Psoas muscle (tissue), 8 donors: Measurements from ENCODE around the gene SLCO4A1. TPM values are rescaled to one million over a fixed set of nuclear protein-coding genes. Genes with fewer than 3 reads are reported as not detected.

Experiments used
- ATAC-seq, 4 donors: fragments of 200-7000 bp; cut with Tn5 transposase; one replicate each; pipeline ENCODE4 v1.9.1; 2020; ENCODE audit warnings: moderate library complexity in 3 of 4, mild to moderate bottlenecking in 2 of 4
- DNase-seq, 2 donors: peaks; one replicate each; pipeline ENCODE4 v3.0.0-alpha.2; 2020
- H3K27ac ChIP-seq: fragments of 200-600 bp; one replicate; pipeline ENCODE4 v1.8.0; 2022
- H3K27me3 ChIP-seq, 3 donors: fragments of 200-600 bp in 1 of 3; one replicate each; pipeline versions ENCODE4 v1.6.1 to v1.8.0; 2013 to 2022; ENCODE audit warnings: low read length in 2 of 3, mild to moderate bottlenecking in 2 of 3, moderate library complexity in 1 of 3; ENCODE audit not compliant: insufficient read depth in 3 of 3
- H3K36me3 ChIP-seq, 2 donors: fragments of 200-600 bp in 1 of 2; one replicate each; pipeline versions ENCODE4 v1.6.1 to v1.8.0; 2013 to 2022; ENCODE audit warnings: low read depth in 1 of 2, mild to moderate bottlenecking in 1 of 2, moderate library complexity in 1 of 2; ENCODE audit not compliant: insufficient read depth in 1 of 2
- H3K4me1 ChIP-seq: fragments of 200-600 bp; one replicate; pipeline ENCODE4 v1.8.0; 2022
- H3K4me3 ChIP-seq: fragments of 200-600 bp; one replicate; pipeline ENCODE4 v1.8.0; 2022; ENCODE audit warnings: mild to moderate bottlenecking
- H3K9me3 ChIP-seq: fragments of 200-600 bp; one replicate; pipeline ENCODE4 v1.8.0; 2022
- WGBS, 3 donors: extraction: QIAGEN DNeasy Blood & Tissue Kit; methylation state at CpG; one replicate each; pipeline versions ENCODE4 v1.1.6 to v1.1.7; 2013; 5-methylcytosine and 5-hydroxymethylcytosine counted together
- intact Hi-C, 2 donors: fragments of 100-400 bp; cut with DNase I; formaldehyde crosslinking; loops; one replicate each; pipeline versions ENCODE4 v1.11.0 to v1.14.2; 2022
- polyA plus RNA-seq, 3 donors: library from polyadenylated mRNA; stranded (reverse); fragments of 200-250 nt; gene quantifications; one replicate each; pipeline ENCODE4 v1.2.3, GENCODE V29; 2013
- total RNA-seq, 4 donors: library from RNA; stranded (reverse); fragmentation: NEBNext Ultra II Directional in 2 of 4; extraction: Animal tissue kit (Norgen Biotek cat#: 25700) in 2 of 4; gene quantifications; one replicate each; pipeline versions ENCODE4 v1.2.1 to v1.2.4, GENCODE V29; 2021 to 2023
- TF ChIP-seq, protein P1 (sequence below): fragments of 200-600 bp; IDR thresholded peaks from one replicate; pipeline ENCODE4 v1.8.0; 2022; ENCODE audit warnings: antibody characterized with exemption
- donor health status: healthy with polysubstance abuse.
- donor health status: DM: no; HTN: no; CAD: no; lungs with moderate emphysema.
- donor health status: Bipolar disorder and iron deficiency.
- donor health status: healthy.
- donor health status: DM: yes; HTN: yes; CAD: no.
- donor health status: DM: no; HTN: no; CAD: no.
- donor health status: DM: no; HTN: no; CAD: no.
- donor health status: DM: yes; HTN: yes; CAD: no.

The SLCO4A1 gene
- total and polyA plus RNA-seq, 7 donors: 5.3 to 38.5 (median 9.8) TPM

DNA sequence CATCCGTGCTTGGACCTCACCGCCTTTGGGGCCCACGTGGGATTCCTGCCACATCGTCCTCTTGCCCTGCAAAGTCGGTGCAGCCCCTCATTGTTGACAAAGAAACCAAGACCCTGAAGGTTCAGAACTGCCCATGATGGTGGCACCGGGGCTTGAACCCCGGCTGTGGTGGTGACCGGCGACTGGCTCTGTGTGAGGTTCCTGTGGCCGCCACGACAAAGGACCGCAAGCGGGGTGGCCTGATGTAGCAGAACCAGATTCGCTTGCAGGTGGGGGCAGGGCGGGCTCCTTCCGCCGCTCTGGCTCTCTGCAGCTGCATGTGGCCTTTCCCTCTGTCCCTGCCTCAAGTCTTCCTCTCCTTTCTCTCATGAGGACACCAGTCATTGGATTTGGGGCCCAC lies 28.7 kb downstream of the SLCO4A1 start:
- ATAC-seq (no peak), DNase-seq (no peak)
- no peaks in the 10 kb centered on the region for H3K4me1 ChIP-seq
- no peak overlapping the region for H3K4me3 ChIP-seq
- H3K36me3 ChIP-seq: no peaks in the 10 kb centered on the region
- H3K27ac ChIP-seq: no peak overlapping the region
- H3K9me3 ChIP-seq: no peaks in the 10 kb centered on the region
- peaks cover 0 to 19% (median 7%) of the 10 kb centered on the region in 3 donors for H3K27me3 ChIP-seq
- TF ChIP-seq, protein P1, sequence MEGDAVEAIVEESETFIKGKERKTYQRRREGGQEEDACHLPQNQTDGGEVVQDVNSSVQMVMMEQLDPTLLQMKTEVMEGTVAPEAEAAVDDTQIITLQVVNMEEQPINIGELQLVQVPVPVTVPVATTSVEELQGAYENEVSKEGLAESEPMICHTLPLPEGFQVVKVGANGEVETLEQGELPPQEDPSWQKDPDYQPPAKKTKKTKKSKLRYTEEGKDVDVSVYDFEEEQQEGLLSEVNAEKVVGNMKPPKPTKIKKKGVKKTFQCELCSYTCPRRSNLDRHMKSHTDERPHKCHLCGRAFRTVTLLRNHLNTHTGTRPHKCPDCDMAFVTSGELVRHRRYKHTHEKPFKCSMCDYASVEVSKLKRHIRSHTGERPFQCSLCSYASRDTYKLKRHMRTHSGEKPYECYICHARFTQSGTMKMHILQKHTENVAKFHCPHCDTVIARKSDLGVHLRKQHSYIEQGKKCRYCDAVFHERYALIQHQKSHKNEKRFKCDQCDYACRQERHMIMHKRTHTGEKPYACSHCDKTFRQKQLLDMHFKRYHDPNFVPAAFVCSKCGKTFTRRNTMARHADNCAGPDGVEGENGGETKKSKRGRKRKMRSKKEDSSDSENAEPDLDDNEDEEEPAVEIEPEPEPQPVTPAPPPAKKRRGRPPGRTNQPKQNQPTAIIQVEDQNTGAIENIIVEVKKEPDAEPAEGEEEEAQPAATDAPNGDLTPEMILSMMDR: no peak
- intact Hi-C loops: no loop called here
- WGBS, 3 donors: 88 to 94% (median 93%) methylated on average over 17 of the region's 17 CpGs

- no peak overlapping the region for H3K4me3 ChIP-seq
- TF ChIP-seq, protein P1: no peak
- H3K27ac ChIP-seq: no peak overlapping the region
- intact Hi-C loops: no loop called here
- 87 to 90% (median 90%) methylated on average over 15 of the region's 15 CpGs for WGBS, 3 donors
- peaks cover 0 to 19% (median 2%) of the 10 kb centered on the region in 3 donors for H3K27me3 ChIP-seq
- H3K9me3 ChIP-seq: no peaks in the 10 kb centered on the region
- ATAC-seq (no peak), DNase-seq (no peak)
- no peaks in the 10 kb centered on the region for H3K36me3 ChIP-seq
- H3K4me1 ChIP-seq: no peaks in the 10 kb centered on the region
Measured at GRCh38 chr20:62671765-62672164, 29.5 kb downstream of the SLCO4A1 start.

- 84 to 85% (median 84%) methylated on average over 11 of the region's 11 CpGs for WGBS, 3 donors
- Histone ChIP-seq H3K27ac (no peak overlapping the region), H3K4me3 (no peak overlapping the region), H3K9me3 (no peaks in the 10 kb centered on the region), H3K27me3 (peaks cover 0 to 19% (median 2%) of the 10 kb centered on the region in 3 donors), H3K4me1 (no peaks in the 10 kb centered on the region), H3K36me3 (no peaks in the 10 kb centered on the region)
- intact Hi-C loops: no loop called here
- ATAC-seq (peak in 1 of 4 donors; percentile 7), DNase-seq (no peak)
- TF ChIP-seq, protein P1: no peak
Measured at GRCh38 chr20:62674370-62674769, 32.1 kb downstream of the SLCO4A1 start.

GRCh38 chr20:62675156-62675876 lies 33.0 kb downstream of the SLCO4A1 start:
- DNase-seq: no peak
- intact Hi-C loops: no loop called here
- WGBS, 3 donors: 40 to 48% (median 44%) methylated on average over 25 of the region's 25 CpGs
- peaks cover 8% of the 10 kb centered on the region for H3K9me3 ChIP-seq
- H3K4me1 ChIP-seq: no peaks in the 10 kb centered on the region
- H3K27ac ChIP-seq: no peak overlapping the region
- peaks cover 0 to 19% (median 2%) of the 10 kb centered on the region in 3 donors for H3K27me3 ChIP-seq
- TF ChIP-seq, protein P1: no peak
- H3K36me3 ChIP-seq: no peaks in the 10 kb centered on the region
- H3K4me3 ChIP-seq: no peak overlapping the region
- ATAC-seq: peak in 3 of 4 donors; percentile 17 to 53 (median 41)
